HG03196 (cell line): Measurements from ENCODE around the gene APOA5.
"Not testable (repeated sequence)": the region's sequence is repeated elsewhere in the genome, so short reads cannot be mapped to it uniquely, and the experiment has no call there.

Experiments used
- ATAC-seq: cut with Tn5 transposase; IDR thresholded peaks from one replicate; pipeline ENCODE4 v1.9.1; 2021; ENCODE audit not compliant: unreplicated experiment

The APOA5 gene

GRCh38 chr11:116776522-116776984, 15.1 kb downstream of the APOA5 start:
- no peak for ATAC-seq

GRCh38 chr11:116775975-116776374, 15.7 kb downstream of the APOA5 start:
- no peak for ATAC-seq

- ATAC-seq: no peak
These were observed 17.0 kb downstream of the APOA5 start for GRCh38 chr11:116774661-116775060.

GRCh38 chr11:116773203-116774097, 18.2 kb downstream of the APOA5 start:
- ATAC-seq: peak; percentile 32

- peak; percentile 72 for ATAC-seq
These were observed 19.1 kb downstream of the APOA5 start, which contains the start of gene BUD13 for GRCh38 chr11:116772443-116773202. Gene BUD13, minus strand, starts transcription at chr11:116772987. Its CDS starts 23 bp downstream, at chr11:116772964.

GRCh38 chr11:116771935-116772334, 19.7 kb downstream of the APOA5 start:
- no peak for ATAC-seq

- ATAC-seq: no peak
These were observed 29.5 kb downstream of the APOA5 start for GRCh38 chr11:116762132-116762531.

GRCh38 chr11:116756044-116756443, 35.6 kb downstream of the APOA5 start:
- not testable (repeated sequence) for ATAC-seq

GRCh38 chr11:116750070-116750718, 41.5 kb downstream of the APOA5 start:
- ATAC-seq: no peak

GRCh38 chr11:116742104-116742503, 49.6 kb downstream of the APOA5 start:
- ATAC-seq: no peak

GRCh38 chr11:116740741-116741140, 50.9 kb downstream of the APOA5 start:
- ATAC-seq: no peak
